Erythroblast (primary cell): ENCODE results near the gene PAX4.

Experiments used
- DNase-seq, 2 experiments: peaks; one replicate each; lab custom pipeline; 2025; lab: John Stamatoyannopoulos, UW
- GATA1 ChIP-seq: IDR thresholded peaks from 2 replicates; pipeline ENCODE4 v1.6.1; 2011; ENCODE audit warnings: low read depth, mild to moderate bottlenecking, control low read depth, low read length, moderate library complexity
- POLR2A ChIP-seq: IDR thresholded peaks from 2 replicates; pipeline ENCODE4 v1.6.1; 2011; ENCODE audit warnings: mild to moderate bottlenecking, low read length

The PAX4 gene

DNA sequence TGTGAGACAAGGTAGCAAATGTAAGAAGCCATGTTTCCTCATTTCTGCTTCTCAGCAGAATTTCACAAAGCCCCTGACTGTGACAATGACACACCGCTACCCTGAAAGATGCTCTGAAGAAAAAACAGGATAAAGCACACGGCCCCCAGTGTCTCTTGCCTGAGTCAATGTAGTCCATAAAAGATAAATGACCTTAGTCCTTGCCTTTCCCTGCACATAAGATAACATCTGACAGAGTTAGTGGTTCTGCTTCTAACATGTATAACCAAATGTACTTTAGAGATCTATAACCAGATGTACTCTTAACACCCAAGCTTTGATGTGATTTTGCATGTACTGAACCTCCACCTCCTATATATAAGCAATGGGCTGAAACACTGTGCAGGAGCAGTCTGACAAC lies 31.0 kb upstream of the PAX4 start:
- TF ChIP-seq GATA1 (no peak), POLR2A (no peak)
- DNase-seq = no peak

DNA sequence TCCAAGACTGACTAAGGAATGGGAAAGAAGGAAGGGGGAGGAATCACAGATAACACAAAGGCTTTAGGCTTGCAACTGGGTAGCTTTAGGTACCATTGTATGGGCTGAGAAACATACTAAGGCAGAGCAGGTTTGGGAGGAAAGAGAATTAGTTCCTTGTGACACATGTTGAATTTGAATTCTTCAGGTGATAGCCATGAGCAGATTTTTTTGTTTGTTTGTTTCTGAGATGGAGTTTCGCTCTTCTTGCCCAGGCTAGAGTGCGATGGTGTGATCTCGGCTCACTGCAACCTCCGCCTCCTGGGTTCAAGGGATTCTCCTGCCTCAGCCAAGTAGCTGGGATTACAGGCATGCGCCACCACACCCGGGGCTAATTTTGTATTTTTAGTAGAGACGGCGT lies 29.7 kb upstream of the PAX4 start:
- no peak for DNase-seq
- TF ChIP-seq POLR2A (no peak), GATA1 (no peak)

DNA sequence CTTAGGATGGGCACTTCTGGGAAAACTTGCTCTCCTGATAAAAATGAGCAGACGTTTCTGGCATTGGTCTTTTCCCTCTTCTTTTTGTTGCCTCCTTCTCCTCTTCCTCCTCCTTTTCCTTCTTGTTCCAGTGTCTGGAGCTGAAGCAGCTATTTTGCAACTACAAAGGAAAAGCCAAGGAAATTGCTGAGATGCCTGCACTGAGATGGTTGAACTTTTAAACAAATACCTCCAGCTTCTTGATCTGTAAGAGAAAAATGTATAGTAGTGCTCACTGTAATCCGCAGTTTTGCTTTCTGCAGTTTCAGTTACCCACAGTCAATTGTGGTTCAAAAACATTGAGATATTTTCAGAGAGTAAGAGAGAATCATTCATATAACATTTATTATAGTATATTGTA lies 26.5 kb upstream of the PAX4 start:
- DNase-seq = no peak

DNA sequence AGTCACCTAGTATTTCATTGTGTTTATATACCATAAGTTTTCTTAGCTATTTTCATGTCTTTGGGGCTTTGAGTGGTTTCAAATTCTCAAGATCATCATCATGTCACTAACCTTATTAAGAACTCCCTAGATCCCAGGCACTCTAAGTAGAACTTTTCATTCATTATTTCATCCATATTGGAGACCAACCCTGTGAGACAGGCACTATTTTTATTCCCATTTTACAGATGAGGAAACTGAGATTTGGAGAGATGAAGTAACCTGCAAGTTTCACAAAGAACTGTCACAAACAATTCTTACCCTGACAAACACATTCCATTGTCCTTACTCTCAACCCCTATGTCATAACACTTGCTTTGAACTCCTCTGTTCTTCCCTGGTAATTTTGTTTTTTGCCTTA lies 20.3 kb upstream of the PAX4 start:
- TF ChIP-seq POLR2A (no peak), GATA1 (no peak)

More for the DNA sequence above, 26.5 kb upstream of the PAX4 start:
- no peak for TF ChIP-seq POLR2A
- no peak for TF ChIP-seq GATA1

DNA sequence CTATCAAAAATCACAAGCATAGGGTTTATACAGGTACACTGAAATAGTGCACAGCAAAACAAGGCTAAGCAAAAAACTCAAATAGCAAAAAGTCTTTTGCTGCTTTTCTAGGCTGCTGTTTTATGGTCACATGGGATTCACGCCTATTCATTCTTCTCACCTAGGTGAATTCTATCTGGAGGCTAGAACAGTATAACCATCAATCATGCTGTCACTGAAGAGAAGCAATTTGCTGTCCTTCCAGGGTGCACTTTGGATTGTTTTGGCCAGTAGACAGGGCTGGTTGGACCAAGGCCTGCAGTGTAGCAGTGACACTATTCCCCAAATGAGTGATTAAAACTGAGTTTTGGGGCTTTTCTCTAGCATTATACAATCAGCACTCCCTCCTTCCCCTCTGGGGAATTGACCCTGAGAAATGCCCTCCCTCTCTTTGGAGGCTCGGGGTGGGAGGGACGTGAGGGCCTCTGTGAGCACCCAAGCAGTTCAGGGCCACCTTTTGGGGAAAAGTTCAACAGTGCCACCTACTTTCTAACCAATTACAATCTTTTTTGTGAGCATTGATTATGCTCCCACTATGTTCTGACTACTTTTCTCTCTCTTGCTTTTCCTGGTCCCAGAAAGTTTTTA lies 17.8 kb upstream of the PAX4 start:
- TF ChIP-seq POLR2A (no peak), GATA1 (no peak)
- no peak for DNase-seq

More for the DNA sequence above, 20.3 kb upstream of the PAX4 start:
- DNase-seq = no peak

DNA sequence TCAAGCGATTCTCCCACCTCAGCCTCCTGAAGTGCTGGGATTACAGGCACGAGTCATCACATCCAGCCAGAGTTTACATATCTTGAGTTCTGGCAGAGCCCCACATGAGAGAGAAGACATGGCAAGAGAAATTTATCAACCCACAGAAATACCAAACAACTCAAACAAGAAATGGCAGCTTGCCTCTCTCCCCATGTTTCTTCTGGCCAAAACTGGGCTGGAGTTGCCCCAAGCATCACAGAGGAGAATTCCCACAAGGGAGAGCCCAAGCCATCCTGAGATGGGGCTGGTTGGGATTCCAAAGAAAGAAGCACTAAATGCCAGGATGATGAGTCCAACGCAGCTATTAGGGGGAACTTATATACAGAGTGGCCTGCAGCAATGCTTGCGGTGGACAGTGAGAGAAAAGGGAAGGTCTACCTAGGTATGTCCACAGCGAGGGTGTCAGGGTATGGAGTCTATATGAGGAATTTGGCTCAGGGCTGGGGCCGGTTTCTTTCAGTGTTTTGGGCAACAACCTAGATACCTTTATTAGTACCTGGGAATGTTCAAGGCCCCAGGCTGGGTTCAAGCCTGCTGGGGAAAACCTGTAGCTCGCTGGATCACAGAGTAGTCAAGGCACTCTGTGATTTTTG lies 14.5 kb upstream of the PAX4 start:
- no peak for TF ChIP-seq GATA1
- no peak for TF ChIP-seq POLR2A
- no peak for DNase-seq

DNA sequence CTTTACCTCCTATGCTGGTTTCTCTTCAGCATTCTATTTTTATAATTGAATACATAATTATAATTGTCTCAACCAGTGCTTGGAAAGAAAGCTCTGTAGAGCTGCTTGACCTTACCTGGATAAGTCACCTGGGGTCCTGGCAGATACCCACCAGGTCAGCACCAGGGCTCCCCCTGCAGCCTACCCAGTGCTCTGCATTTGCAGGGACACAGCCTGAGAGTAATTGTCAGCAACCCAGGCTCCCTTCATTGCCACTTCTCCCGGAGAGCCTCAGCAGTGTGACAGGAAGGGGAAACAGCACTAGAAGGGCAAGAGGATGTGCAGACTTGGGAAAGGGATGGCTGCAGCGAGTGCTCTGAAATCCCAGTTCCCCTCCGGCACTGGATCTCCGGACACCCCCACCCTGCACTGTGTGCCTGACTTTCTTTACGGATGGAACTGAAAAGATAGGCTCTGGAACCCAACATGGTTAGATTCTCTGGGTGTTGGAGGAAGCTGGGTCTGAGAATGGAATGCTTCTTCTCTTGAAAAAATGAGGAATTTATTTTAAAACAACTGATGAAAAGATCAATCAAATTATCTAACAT lies 11.4 kb upstream of the PAX4 start:
- no peak for TF ChIP-seq GATA1
- TF ChIP-seq POLR2A = no peak
- DNase-seq = peak in 1 of 2 experiments; percentile 29

DNA sequence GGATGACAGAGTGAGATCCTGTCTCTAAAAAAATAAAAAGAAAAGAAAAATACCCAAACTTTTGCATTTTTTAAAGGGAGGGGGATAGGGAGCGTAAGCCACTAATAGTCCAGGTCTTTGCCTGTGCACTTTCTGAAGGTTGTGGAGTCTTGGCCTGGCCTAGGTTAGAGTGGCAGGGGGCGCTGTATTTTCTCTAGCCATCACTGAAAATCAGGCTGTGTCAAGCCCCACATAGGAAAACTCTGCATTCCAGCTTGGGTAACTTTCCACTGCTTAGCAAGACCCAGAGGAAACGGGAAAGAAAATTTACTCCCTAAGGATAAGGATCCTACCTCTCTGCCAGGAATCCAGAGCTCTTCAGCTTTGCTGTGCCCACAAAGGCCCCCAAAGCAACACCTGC lies 10.5 kb upstream of the PAX4 start:
- DNase-seq = no peak
- TF ChIP-seq POLR2A = no peak
- no peak for TF ChIP-seq GATA1

DNA sequence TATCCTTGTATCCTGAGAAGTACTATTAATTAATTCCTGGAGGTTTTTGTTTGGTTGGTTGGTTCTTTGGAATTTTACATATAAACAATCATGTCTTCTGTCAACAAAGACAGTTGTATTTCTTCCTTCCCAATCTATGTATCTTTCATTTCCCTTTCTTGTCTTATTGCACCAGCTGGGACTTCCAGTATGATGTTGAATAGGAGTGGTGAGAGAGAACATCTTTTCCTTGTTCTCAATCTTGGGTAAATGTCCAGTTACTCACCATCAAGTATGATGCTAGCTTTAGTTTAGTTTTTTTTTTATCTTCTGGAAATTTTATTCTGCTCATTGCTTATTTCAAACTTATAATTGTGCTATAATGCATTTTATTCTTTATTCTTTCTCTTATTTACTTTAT lies 7.4 kb upstream of the PAX4 start:
- TF ChIP-seq POLR2A = no peak
- no peak for TF ChIP-seq GATA1
- no peak for DNase-seq

DNA sequence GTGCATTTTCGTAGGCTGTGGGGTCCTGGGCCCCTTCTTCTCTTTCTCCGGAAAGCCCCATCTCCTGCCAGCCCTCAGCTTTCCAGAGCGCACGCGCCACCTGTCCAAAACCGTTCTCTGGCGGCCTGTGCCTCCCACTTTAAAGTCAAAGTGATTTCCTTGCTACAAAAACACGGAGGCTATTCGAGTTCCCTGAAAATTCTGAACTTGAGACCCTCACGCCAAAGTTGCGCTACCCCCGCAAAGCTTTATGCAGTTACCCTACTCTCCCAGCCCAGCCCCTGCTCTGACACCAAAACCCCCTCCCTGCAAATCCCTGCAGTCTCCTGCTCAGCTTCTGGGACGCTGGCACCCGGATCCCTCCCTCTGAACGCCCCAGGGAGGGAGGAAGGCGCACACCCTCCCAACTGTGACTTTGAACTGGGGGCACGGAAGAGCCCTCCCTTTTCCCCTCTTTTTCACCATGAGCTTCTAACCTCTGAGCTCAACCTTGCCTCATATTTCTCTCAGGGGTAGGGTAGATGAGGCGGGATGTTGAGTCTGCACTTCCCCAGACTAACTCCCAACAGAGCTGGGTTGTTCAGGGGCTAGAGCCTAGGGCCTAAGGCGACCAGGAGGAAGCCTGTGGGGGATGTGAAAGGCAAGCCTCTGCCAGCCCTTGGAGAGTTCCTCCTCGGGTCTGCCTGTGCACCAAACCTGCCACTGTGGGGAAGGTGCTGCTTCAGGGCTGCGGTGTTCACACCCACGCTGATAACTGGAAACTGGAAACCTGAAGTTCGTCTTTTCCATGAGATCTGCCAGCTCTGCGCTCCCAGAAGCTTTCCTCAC lies 2.7 kb upstream of the PAX4 start:
- TF ChIP-seq GATA1 (no peak), POLR2A (no peak)
- DNase-seq = no peak

DNA sequence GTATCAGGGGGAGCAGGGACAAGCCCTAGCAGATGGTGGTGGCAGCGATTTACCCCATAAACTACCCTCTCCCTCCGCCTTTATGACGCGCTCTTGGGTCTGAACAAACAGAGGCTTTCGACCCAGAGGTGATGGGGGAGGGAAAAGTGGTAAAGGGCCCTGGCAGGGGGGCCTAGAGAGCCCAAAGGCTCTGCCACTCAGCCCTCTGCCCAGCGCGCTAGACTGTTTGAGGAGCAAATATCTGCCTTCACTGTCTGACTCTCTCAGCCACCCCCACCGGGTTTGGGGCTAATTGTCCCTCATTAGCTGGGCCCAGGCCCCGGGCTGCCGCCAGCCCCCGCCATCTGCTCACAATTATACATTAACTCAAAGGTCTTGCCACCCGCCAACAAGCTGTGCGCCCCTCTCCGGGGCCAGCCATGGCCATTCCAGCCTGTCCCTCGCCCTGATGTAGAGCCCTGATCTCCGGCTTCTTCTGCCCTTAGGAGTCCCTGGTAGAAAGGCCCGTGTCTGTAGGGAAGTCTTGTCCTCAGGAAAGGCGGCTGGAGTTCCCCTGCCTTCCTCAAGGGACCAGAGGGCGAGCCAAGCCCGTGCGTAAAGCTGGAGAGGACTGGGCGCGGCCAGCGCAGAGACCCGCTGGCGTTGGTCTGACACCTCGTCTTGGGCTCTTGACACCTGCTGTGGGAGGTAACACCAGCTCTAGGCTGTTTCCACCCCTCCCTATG lies 1.9 kb upstream of the PAX4 start:
- no peak for TF ChIP-seq POLR2A
- no peak for DNase-seq

DNA sequence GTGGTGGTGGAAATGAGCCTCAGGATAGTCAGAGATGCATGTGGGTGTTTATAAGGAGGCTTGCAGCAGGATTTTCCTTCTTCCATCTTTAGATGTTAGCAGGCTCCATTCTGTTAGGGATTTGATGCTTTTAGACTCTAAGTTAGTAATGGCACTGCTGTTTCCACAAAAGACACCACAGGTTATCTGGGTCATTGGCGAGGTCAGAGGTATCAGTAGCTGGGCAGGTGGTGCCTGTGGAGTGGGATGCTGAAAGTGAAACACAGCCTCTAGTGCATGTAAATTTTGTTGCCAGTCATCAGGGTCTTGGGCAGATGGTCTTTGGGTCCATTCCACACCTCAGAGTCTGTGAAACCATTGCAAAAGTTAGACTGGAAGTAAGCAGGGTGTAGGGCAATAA lies 833 bp upstream of the PAX4 start:
- no peak for DNase-seq
- TF ChIP-seq POLR2A (no peak), GATA1 (no peak)

DNA sequence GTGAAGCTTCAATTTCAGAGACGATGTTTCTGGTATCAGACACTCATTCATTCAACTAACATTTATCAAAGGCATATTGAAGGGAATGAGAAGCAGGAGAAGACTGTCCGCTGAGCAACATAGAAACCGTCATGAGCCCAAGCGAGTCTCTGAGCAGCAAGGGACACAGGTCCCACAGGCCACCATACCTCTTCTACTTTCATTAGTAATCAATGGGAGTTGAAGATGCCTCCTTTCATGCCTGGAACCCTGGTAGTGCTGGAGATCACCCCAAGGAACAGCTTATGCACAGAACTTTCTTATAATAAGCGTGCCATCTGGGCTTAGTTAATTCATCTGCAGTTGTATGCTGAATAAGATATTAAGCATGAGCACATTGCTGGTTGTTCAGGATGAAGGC lies 1.2 kb downstream of the PAX4 start:
- no peak for DNase-seq
- TF ChIP-seq GATA1 (no peak), POLR2A (no peak)
